ENCODE measurements around the gene WDR86. TPM values are rescaled to one million over a fixed set of nuclear protein-coding genes. Genes with fewer than 3 reads are reported as not detected.

The WDR86 gene
- total and polyA plus RNA-seq, 2 of the 4 experiments (the other 2 are of a cell fraction): not detected

- peaks cover 6% of the 10 kb centered on the region for H3K4me1 ChIP-seq (ENCODE audit: control insufficient read depth, insufficient read depth, low read length)
- no peak overlapping the region for H3K4me2 ChIP-seq (ENCODE audit: low read depth, low read length)
- no peaks in the 10 kb centered on the region for H4K20me1 ChIP-seq (ENCODE audit: insufficient read depth, low read length)
- dilution Hi-C loops (cut with HindIII; ENCODE audit: low sequenced_read_pairs, unreplicated experiment): no loop called here
- no peak overlapping the region for H2BK15ac ChIP-seq (ENCODE audit: low read depth, low read length)
- H3K27me3 ChIP-seq (ENCODE audit: control insufficient read depth, insufficient read depth, low read length): peaks cover 9% of the 10 kb centered on the region
- no peak for DNase-seq
- intact Hi-C loops (cut with micrococcal nuclease): no loop called here
- POLR2A ChIA-PET (ENCODE audit: unreplicated experiment): no interaction called here
- H2BK5ac ChIP-seq (ENCODE audit: low read depth, low read length, poor library complexity, severe bottlenecking): no peak overlapping the region
- no peak overlapping the region for H3K23ac ChIP-seq (ENCODE audit: low read depth, low read length)
- H2BK120ac ChIP-seq (ENCODE audit: low read depth, low read length): no peak overlapping the region
- no peak overlapping the region for H3K4ac ChIP-seq (ENCODE audit: low read depth, low read length)
- in situ Hi-C loops (cut with MboI; ENCODE audit: low sequenced_read_pairs): no loop called here
- H3K9me3 ChIP-seq (ENCODE audit: control insufficient read depth, insufficient read depth, low read length): no peaks in the 10 kb centered on the region
- H3K14ac ChIP-seq (replicated peaks; ENCODE audit: low read depth, low read length): no peak overlapping the region
- H2BK20ac ChIP-seq (ENCODE audit: low read depth, low read length): no peak overlapping the region
- H3K9ac ChIP-seq (ENCODE audit: low read depth, low read length): no peak overlapping the region
- TF ChIP-seq SMC3 (IDR thresholded peaks at IDR 0.05; ENCODE audit: low read depth, low read length): no peak
- TF ChIP-seq MXI1 (IDR thresholded peaks at IDR 0.05; ENCODE audit: borderline replicate concordance, low read depth, low read length): no peak
- no peak for TF ChIP-seq MAFK (IDR thresholded peaks at IDR 0.05; ENCODE audit: low read depth, low read length)
- TF ChIP-seq RAD21 (IDR thresholded peaks at IDR 0.05; ENCODE audit: low read length): no peak
- TF ChIP-seq CTCF (conservative IDR thresholded peaks at IDR 0.05; ENCODE audit: low read depth, low read length): no peak
- no peak for TF ChIP-seq MAZ (IDR thresholded peaks at IDR 0.05; ENCODE audit: borderline replicate concordance, low read depth, low read length)
- no peak for TF ChIP-seq CHD1 (IDR thresholded peaks at IDR 0.05; ENCODE audit: low read depth, low read length)
- TF ChIP-seq ELK1 (IDR thresholded peaks at IDR 0.05; ENCODE audit: borderline replicate concordance, low read depth, low read length): no peak
- TF ChIP-seq FOS (IDR thresholded peaks at IDR 0.05; ENCODE audit: low read depth, low read length): no peak
- no peak for TF ChIP-seq RCOR1 (IDR thresholded peaks at IDR 0.05; ENCODE audit: insufficient replicate concordance, low read length)
- TF ChIP-seq CEBPB (IDR thresholded peaks at IDR 0.05; ENCODE audit: low read depth, low read length): no peak
- no peak for TF ChIP-seq RFX5 (IDR thresholded peaks at IDR 0.05; ENCODE audit: low read depth, low read length)
- no peak for TF ChIP-seq USF2 (IDR thresholded peaks at IDR 0.05; ENCODE audit: low read depth, low read length)
- TF ChIP-seq POLR2A (IDR thresholded peaks at IDR 0.05; ENCODE audit: low read depth, low read length): no peak
- no peak for TF ChIP-seq NFE2L2 (IDR thresholded peaks at IDR 0.05; ENCODE audit: low read depth, low read length)
- no peak for TF ChIP-seq BHLHE40 (IDR thresholded peaks at IDR 0.05; ENCODE audit: low read depth, low read length)
- CTCF ChIA-PET: no interaction called here
- BruUV-seq (replicated peaks): no TSS peak
- no peak overlapping the region for H3K4me3 ChIP-seq (ENCODE audit: insufficient read depth, low read depth, low read length)
- H2AFZ ChIP-seq (replicated peaks; ENCODE audit: low read length, poor library complexity): no peak overlapping the region
- H4K8ac ChIP-seq (ENCODE audit: low read depth in 2 of 2, low read length in 2 of 2): no peak overlapping the region
- no peak overlapping the region for H4K5ac ChIP-seq (ENCODE audit: low read depth, low read length)
- no peak overlapping the region for H3K18ac ChIP-seq (ENCODE audit: low read depth, low read length)
- no peak overlapping the region for H3K56ac ChIP-seq (ENCODE audit: extremely low read depth, insufficient read depth, low read length)
- no peaks in the 10 kb centered on the region for H3K79me1 ChIP-seq (ENCODE audit: low read depth in 1 of 2, low read length in 2 of 2)
- no peak overlapping the region for H3K27ac ChIP-seq (ENCODE audit: insufficient read depth, low read length)
- no peak overlapping the region for H2AK5ac ChIP-seq (ENCODE audit: low read depth, low read length)
- no CpG with 5 or more reads among the region's 4 CpGs for WGBS, 2 experiments (ENCODE audit: extremely low coverage in 2 of 2, insufficient read length in 1 of 2)
- H3K36me3 ChIP-seq (ENCODE audit: control insufficient read depth, insufficient read depth, low read length): no peaks in the 10 kb centered on the region
- no peak overlapping the region for H2AK9ac ChIP-seq (replicated peaks; ENCODE audit: low read depth, low read length, poor library complexity)
- ATAC-seq (ENCODE audit: low read depth): no peak
- H4K91ac ChIP-seq (ENCODE audit: insufficient read depth, low read depth, low read length): no peak overlapping the region
- no peaks in the 10 kb centered on the region for H3K9me1 ChIP-seq (ENCODE audit: insufficient read depth, low read length)
These were observed 24.7 kb upstream of the WDR86 start for GRCh38 chr7:151434549-151434948.
